H1 (cell line): ENCODE measurements around the gene SORCS3. TPM values are rescaled to one million over a fixed set of nuclear protein-coding genes. Genes with fewer than 3 reads are reported as not detected.

Experiments
- CTCF ChIA-PET: fragments of 300-600 bp; sonication (Branson Sonifier 250); formaldehyde crosslinking; loops from one replicate; lab custom pipeline; 2021; ENCODE audit not compliant: partially characterized antibody; lab: Charles Lee
- POLR2A ChIA-PET: fragments of 300-600 bp; sonication (Branson Sonifier 250); formaldehyde crosslinking; loops from one replicate; lab custom pipeline; 2021; ENCODE audit warnings: inconsistent platforms; ENCODE audit not compliant: partially characterized antibody; lab: Charles Lee
- DNase-seq, 2 experiments: peaks; one replicate each; pipeline versions ENCODE4 v3.0.0 to v3.0.0-alpha.2; 2010 to 2022; ENCODE audit warnings: low spot score in 2 of 2, low read depth in 1 of 2, mixed read lengths in 1 of 2
- FAIRE-seq: peaks from 2 replicates; lab custom pipeline; 2011; peaks lifted over from hg19 to GRCh38; lab: Jason Lieb, UNC
- H2AFZ ChIP-seq: 2 replicates; pipeline ENCODE4 v1.8.1; 2012; ENCODE audit warnings: low read length, inconsistent platforms
- H2AK5ac ChIP-seq: 2 replicates; pipeline ENCODE4 v1.6.1; 2013; ENCODE audit warnings: low read depth, low read length
- H2BK120ac ChIP-seq: replicated peaks from 2 replicates; pipeline ENCODE3; 2013; ENCODE audit warnings: low read depth, low read length, inconsistent platforms
- H2BK12ac ChIP-seq: 2 replicates; pipeline ENCODE4 v1.6.1; 2013; ENCODE audit warnings: low read depth, low read length
- H2BK15ac ChIP-seq: 2 replicates; pipeline ENCODE4 v1.6.1; 2013; ENCODE audit warnings: low read length
- H2BK20ac ChIP-seq: 2 replicates; pipeline ENCODE4 v1.6.1; 2013; ENCODE audit warnings: low read length
- H2BK5ac ChIP-seq: 2 replicates; pipeline ENCODE4 v1.6.1; 2013; ENCODE audit warnings: low read depth, low read length
- H3K14ac ChIP-seq: 2 replicates; pipeline ENCODE4 v1.6.1; 2013; ENCODE audit warnings: inconsistent platforms; ENCODE audit not compliant: insufficient read length
- H3K18ac ChIP-seq: 2 replicates; pipeline ENCODE4 v1.6.1; 2013; ENCODE audit warnings: low read length; ENCODE audit errors: extremely low read depth
- H3K23ac ChIP-seq: 2 replicates; pipeline ENCODE4 v1.6.1; 2013; ENCODE audit warnings: inconsistent platforms; ENCODE audit not compliant: insufficient read length
- H3K23me2 ChIP-seq: 2 replicates; pipeline ENCODE4 v1.6.1; 2013; ENCODE audit warnings: low read depth, low read length
- H3K27ac ChIP-seq: 2 replicates; pipeline ENCODE4 v1.6.1; 2011; ENCODE audit warnings: low read depth, low read length, inconsistent platforms
- H3K27me3 ChIP-seq, 4 experiments: replicated peaks in 1 of 4; 1 replicate in 1 of 4; 2 replicates in 3 of 4; pipeline versions ENCODE4 v1.6.1 to v1.8.1; 2011 to 2013; ENCODE audit warnings: low read length in 3 of 4, mild to moderate bottlenecking in 3 of 4, inconsistent platforms in 2 of 4, mixed read lengths in 2 of 4, moderate library complexity in 1 of 4; ENCODE audit not compliant: control insufficient read depth in 3 of 4, insufficient read depth in 3 of 4; ENCODE audit errors: extremely low read depth in 1 of 4
- H3K36me3 ChIP-seq, 4 experiments: 2 replicates each; pipeline versions ENCODE4 v1.6.1 to v1.8.1; 2011 to 2013; ENCODE audit warnings: mild to moderate bottlenecking in 4 of 4, low read length in 3 of 4, moderate library complexity in 2 of 4, control low read depth in 1 of 4, inconsistent platforms in 1 of 4; ENCODE audit not compliant: insufficient read depth in 4 of 4, control insufficient read depth in 2 of 4
- H3K4ac ChIP-seq: replicated peaks from 2 replicates; pipeline ENCODE3; 2013; ENCODE audit warnings: low read length, low read depth, mixed read lengths, inconsistent platforms; ENCODE audit not compliant: insufficient read length
- H3K4me1 ChIP-seq, 4 experiments: replicated peaks in 1 of 4; 1 replicate in 1 of 4; 2 replicates in 3 of 4; pipeline versions ENCODE4 v1.6.1 to v1.8.1; 2011 to 2013; ENCODE audit warnings: low read length in 3 of 4, inconsistent platforms in 2 of 4, mixed read lengths in 1 of 4; ENCODE audit not compliant: insufficient read depth in 4 of 4, control insufficient read depth in 3 of 4
- H3K4me2 ChIP-seq, 2 experiments: 2 replicates each; pipeline versions ENCODE4 v1.6.1 to v1.8.1; 2011 to 2013; ENCODE audit warnings: low read depth in 2 of 2, low read length in 2 of 2, control low read depth in 1 of 2, inconsistent platforms in 1 of 2, mild to moderate bottlenecking in 1 of 2; ENCODE audit not compliant: insufficient read depth in 1 of 2
- H3K4me3 ChIP-seq, 4 experiments: fragments of 200-600, 300-600 bp in 1 of 4; sonication (generic), shearing (Covaris generic), sonication (Bioruptor Twin) in 1 of 4; 2 replicates each; pipeline versions ENCODE4 v1.5.1 to v1.8.1; 2011 to 2016; ENCODE audit warnings: low read length in 4 of 4, low read depth in 3 of 4, control low read depth in 2 of 4, inconsistent platforms in 2 of 4, mild to moderate bottlenecking in 2 of 4, mixed read lengths in 1 of 4, moderate library complexity in 1 of 4; ENCODE audit not compliant: insufficient read depth in 2 of 4; ENCODE audit errors: extremely low read depth in 1 of 4
- H3K56ac ChIP-seq: replicated peaks from 2 replicates; pipeline ENCODE3; 2013; ENCODE audit warnings: low read depth, mild to moderate bottlenecking, mixed read lengths, low read length, inconsistent platforms; ENCODE audit not compliant: insufficient read length
- H3K79me1 ChIP-seq: 2 replicates; pipeline ENCODE4 v1.6.1; 2013; ENCODE audit warnings: low read depth, low read length, control low read depth
- H3K79me2 ChIP-seq, 2 experiments: 2 replicates each; pipeline versions ENCODE4 v1.6.1 to v1.8.1; 2012 to 2013; ENCODE audit warnings: low read length in 2 of 2, mild to moderate bottlenecking in 2 of 2, inconsistent platforms in 1 of 2; ENCODE audit not compliant: insufficient read depth in 2 of 2, control insufficient read depth in 1 of 2
- H3K9ac ChIP-seq, 4 experiments: replicated peaks in 1 of 4; 1 replicate in 1 of 4; 2 replicates in 3 of 4; pipeline versions ENCODE4 v1.6.1 to v1.8.1; 2011 to 2013; ENCODE audit warnings: low read depth in 3 of 4, low read length in 3 of 4, control low read depth in 2 of 4, mild to moderate bottlenecking in 2 of 4, moderate library complexity in 2 of 4, inconsistent platforms in 1 of 4; ENCODE audit errors: extremely low read depth in 1 of 4
- H3K9me3 ChIP-seq, 2 experiments: 2 replicates each; pipeline versions ENCODE4 v1.6.1 to v1.8.1; 2012 to 2013; ENCODE audit warnings: mild to moderate bottlenecking in 2 of 2, moderate library complexity in 2 of 2, control low read depth in 1 of 2, inconsistent platforms in 1 of 2, low read depth in 1 of 2, low read length in 1 of 2, mixed read lengths in 1 of 2; ENCODE audit not compliant: insufficient read depth in 2 of 2
- H4K20me1 ChIP-seq, 2 experiments: replicated peaks in 1 of 2; 2 replicates each; pipeline versions ENCODE3 to v1.8.1; 2011 to 2013; ENCODE audit warnings: inconsistent platforms in 2 of 2, low read length in 2 of 2, mild to moderate bottlenecking in 1 of 2; ENCODE audit not compliant: insufficient read depth in 2 of 2, control insufficient read depth in 1 of 2
- H4K5ac ChIP-seq: 2 replicates; pipeline ENCODE4 v1.6.1; 2013; ENCODE audit warnings: low read length, low read depth, mixed read lengths, inconsistent platforms; ENCODE audit not compliant: insufficient read length
- H4K8ac ChIP-seq: 2 replicates; pipeline ENCODE4 v1.8.0; 2013; ENCODE audit warnings: mild to moderate bottlenecking, moderate library complexity, low read length, inconsistent platforms; ENCODE audit not compliant: insufficient read depth; ENCODE audit errors: extremely low read depth
- H4K91ac ChIP-seq: replicated peaks from 2 replicates; pipeline ENCODE3; 2013; ENCODE audit warnings: low read length, mixed read lengths, inconsistent platforms; ENCODE audit not compliant: insufficient read length
- CBX8 ChIP-seq: fragments of 300-800, 300-1000 bp; sonication (generic); IDR thresholded peaks from 2 replicates; pipeline ENCODE4 v1.7.1; 2016; ENCODE audit warnings: low read depth, low read length, borderline replicate concordance
- CEBPB ChIP-seq: IDR thresholded peaks from 2 replicates; pipeline ENCODE4 v1.6.1; 2012; ENCODE audit warnings: low read depth, low read length
- CHD1 ChIP-seq: IDR thresholded peaks from 2 replicates; pipeline ENCODE4 v1.6.1; 2012; ENCODE audit warnings: low read depth, low read length, improper control_type of control experiment
- CTBP2 ChIP-seq: IDR thresholded peaks from 2 replicates; pipeline ENCODE4 v1.7.0; 2011; ENCODE audit warnings: borderline replicate concordance, mild to moderate bottlenecking, moderate library complexity, mixed read lengths, low read length; ENCODE audit not compliant: insufficient read depth, insufficient read length
- FOSL1 ChIP-seq: IDR thresholded peaks from 2 replicates; pipeline ENCODE4 v1.6.1; 2011; ENCODE audit warnings: mild to moderate bottlenecking, low read depth, low read length, moderate library complexity; ENCODE audit not compliant: insufficient read depth
- KDM1A ChIP-seq: fragments of 200-600, 300-600 bp; sonication (generic); IDR thresholded peaks from 2 replicates; pipeline ENCODE4 v1.7.1; 2016; ENCODE audit warnings: mild to moderate bottlenecking, low read length, borderline replicate concordance
- MAX ChIP-seq: IDR thresholded peaks from 2 replicates; pipeline ENCODE4 v1.6.1; 2012; ENCODE audit warnings: inconsistent platforms
- PHF8 ChIP-seq: fragments of 200-600 bp; sonication (generic); conservative IDR thresholded peaks from 2 replicates; pipeline ENCODE4 v1.7.1; 2012; ENCODE audit warnings: low read depth, mild to moderate bottlenecking, inconsistent platforms, low read length, moderate library complexity
- RAD21 ChIP-seq, 2 experiments: IDR thresholded peaks in 1 of 2; conservative IDR thresholded peaks in 1 of 2; 2 replicates each; pipeline ENCODE4 v1.6.1; 2011; ENCODE audit warnings: low read depth in 2 of 2, low read length in 2 of 2, improper control_type of control experiment in 1 of 2, inconsistent platforms in 1 of 2, mild to moderate bottlenecking in 1 of 2, moderate library complexity in 1 of 2
- SIRT6 ChIP-seq: IDR thresholded peaks from one replicate; pipeline ENCODE4 v1.7.1; 2012; ENCODE audit warnings: low read length, inconsistent platforms
- SP2 ChIP-seq: IDR thresholded peaks from 2 replicates; pipeline ENCODE4 v1.6.1; 2012; ENCODE audit warnings: mild to moderate bottlenecking, low read length, inconsistent platforms
- USF2 ChIP-seq: IDR thresholded peaks from 2 replicates; pipeline ENCODE4 v1.6.1; 2011; ENCODE audit warnings: low read length, improper control_type of control experiment
- WGBS, 2 experiments: shearing (Covaris generic) in 1 of 2; methylation state at CpG; one replicate each; pipeline versions ENCODE4 v1.1.6 to v1.1.7; 2013 to 2015; ENCODE audit warnings: low lambda C conversion rate in 2 of 2, mixed read lengths in 2 of 2, inconsistent platforms in 1 of 2, low coverage in 1 of 2, missing lambda C conversion rate in 1 of 2; ENCODE audit not compliant: insufficient replicate concordance in 2 of 2, insufficient coverage in 1 of 2, insufficient read length in 1 of 2; ENCODE audit errors: extremely low coverage in 1 of 2, missing lambda C conversion rate in 1 of 2; 5-methylcytosine and 5-hydroxymethylcytosine counted together
- polyA plus RNA-seq, 7 experiments: library from polyadenylated mRNA; depleted of rRNA in 3 of 7; stranded (reverse) in 5 of 7; unstranded in 2 of 7; fragments of >200 nt in 5 of 7; fragments of 200-250 nt in 2 of 7; gene quantifications; 1 replicate in 5 of 7; 2 replicates in 1 of 7; 4 replicates in 1 of 7; pipeline versions ENCODE4 v1.2.1 to v1.2.3, GENCODE V29; 2011 to 2013; ENCODE audit warnings: missing spikeins in 2 of 7, mixed read lengths in 2 of 7
- total RNA-seq: library from RNA; stranded (reverse); fragmentation: NEBNext Ultra II Directional; extraction: Animal tissue kit (Norgen Biotek cat#: 25700); gene quantifications from 2 replicates; pipeline ENCODE4 v1.2.1, GENCODE V29; 2021

SORCS3 gene
- total and polyA plus RNA-seq, 2 of the 8 experiments (the other 6 are each of a cell fraction or from before 2014, with no cell fraction given), result 0.26 to 0.88 TPM

GRCh38 chr10:104681485-104681884 lies 40.4 kb downstream of the SORCS3 start:
- H3K9ac ChIP-seq, result no peak overlapping the region
- TF ChIP-seq CTBP2 (no peak), RAD21 (IDR thresholded peaks at IDR 0.05 in 1 of 2, conservative IDR thresholded peaks at IDR 0.05 in 1 of 2; ENCODE audit: low read depth in 2 of 2, low read length in 2 of 2) (no peak), FOSL1 (no peak), MAX (no peak), CBX8 (no peak), USF2 (no peak), KDM1A (peak; percentile 92), CHD1 (no peak), CEBPB (no peak), SP2 (no peak), PHF8 (no peak), SIRT6 (no peak)

More at GRCh38 chr10:104681485-104681884, 40.4 kb downstream of the SORCS3 start:
- Histone ChIP-seq H3K23me2 (peaks cover 8% of the 10 kb centered on the region; the same call in 1 of the 2 replicates), H2AK5ac (no peak overlapping the region), H4K91ac (no peak overlapping the region), H3K23ac (no peak overlapping the region), H3K4ac (no peak overlapping the region), H3K79me1 (no peaks in the 10 kb centered on the region), H3K27ac (no peak overlapping the region), H4K5ac (no peak overlapping the region), H2BK20ac (no peak overlapping the region), H3K14ac (no peak overlapping the region), H4K8ac (no peak overlapping the region), H3K18ac (peak overlapping the region; percentile 93; the same call in 1 of the 2 replicates), H2AFZ (peak overlapping the region; percentile 99), H2BK120ac (no peak overlapping the region), H2BK12ac (no peak overlapping the region), H3K36me3 (no peaks in the 10 kb centered on the region), H3K4me3 (peak overlapping the region; percentile 40 to 62 (median 52); a peak in 5 of 8 replicates), H3K56ac (no peak overlapping the region), H4K20me1 (no peaks in the 10 kb centered on the region), H3K27me3 (peaks cover 0 to 6% (median 2%) of the 10 kb centered on the region in 4 experiments; a peak in 4 of 7 replicates), H2BK15ac (no peak overlapping the region), H3K4me1 (peaks cover 0 to 7% (median 3%) of the 10 kb centered on the region in 4 experiments; a peak in 4 of 7 replicates), H3K9me3 (no peaks in the 10 kb centered on the region), H2BK5ac (no peak overlapping the region), H3K79me2 (no peaks in the 10 kb centered on the region), H3K4me2 (peak overlapping the region; percentile 92 to 97)
- CTCF ChIA-PET, result interaction anchor here (1.2 kb wide), 2 partner anchors 52 to 244 kb away, joined by 3 read pairs; no protein-coding TSS in a partner anchor
- POLR2A ChIA-PET, result interaction anchor here (0.6 to 0.8 kb wide), 2 partner anchors 9 to 372 kb away, joined by 3 read pairs; no protein-coding TSS in a partner anchor
- FAIRE-seq (no peak), DNase-seq (no peak)
- 89% methylated on average over 2 of the region's 2 CpGs; no CpG with 5 or more reads in 1 of the 2 experiments for WGBS, 2 experiments
